Activated T-helper 1 cell treated with anti-CD3 and anti-CD28 coated beads, Interleukin-12 subunit alpha, Interleukin-12 subunit beta, Interleukin-2, Interleukin-4 antibody, amounts not matched to agents 30 ng/mL and 10 ng/mL and 1 ng/mL, durations not matched to agents 14 hours and 24 hours and 36 hours (primary cell): ENCODE measurements around the gene RAB15. TPM values are rescaled to one million over a fixed set of nuclear protein-coding genes. Genes with fewer than 3 reads are reported as not detected.

Source experiments
- DNase-seq: peaks from one replicate; pipeline ENCODE4 v3.0.0; 2021; ENCODE audit warnings: low spot score
- H3K27ac Mint-ChIP-seq: one replicate; pipeline ENCODE4 v1.8.0; 2021; ENCODE audit warnings: mild to moderate bottlenecking, mixed read lengths
- H3K27me3 Mint-ChIP-seq: one replicate; pipeline ENCODE4 v1.8.0; 2022; ENCODE audit warnings: mild to moderate bottlenecking, moderate library complexity, mixed read lengths; ENCODE audit not compliant: insufficient read depth
- H3K36me3 Mint-ChIP-seq: one replicate; pipeline ENCODE4 v1.8.0; 2021; ENCODE audit warnings: low read depth, mixed read lengths
- H3K4me1 Mint-ChIP-seq: one replicate; pipeline ENCODE4 v1.8.0; 2021; ENCODE audit warnings: low read depth, mixed read lengths
- H3K4me3 Mint-ChIP-seq: one replicate; pipeline ENCODE4 v1.8.0; 2021; ENCODE audit warnings: mild to moderate bottlenecking, moderate library complexity, mixed read lengths
- H3K9me3 Mint-ChIP-seq: one replicate; pipeline ENCODE4 v1.8.0; 2021; ENCODE audit warnings: mixed read lengths
- intact Hi-C: fragments of 100-400 bp; cut with micrococcal nuclease; formaldehyde crosslinking; loops from one replicate; pipeline ENCODE4 v1.15.1; 2024
- total RNA-seq: library from RNA; stranded (reverse); gene quantifications from 2 replicates; pipeline ENCODE4 v1.2.3, GENCODE V29; 2022

The RAB15 gene
- total RNA-seq, 1 donor from 2014 or later = 5.7 TPM

GRCh38 chr14:64963611-64964010 lies 8.5 kb downstream of the RAB15 start:
- H3K27me3 Mint-ChIP-seq = no peaks in the 10 kb centered on the region
- no peak for DNase-seq
- intact Hi-C loops = no loop called here
- H3K4me1 Mint-ChIP-seq = no peaks in the 10 kb centered on the region
- H3K4me3 Mint-ChIP-seq = no peak overlapping the region
- H3K9me3 Mint-ChIP-seq = no peaks in the 10 kb centered on the region
- H3K27ac Mint-ChIP-seq = no peak overlapping the region
- no peaks in the 10 kb centered on the region for H3K36me3 Mint-ChIP-seq

GRCh38 chr14:64960762-64961276 lies 11.3 kb downstream of the RAB15 start:
- Mint-ChIP-seq H3K4me3 (no peak overlapping the region), H3K36me3 (no peaks in the 10 kb centered on the region), H3K9me3 (no peaks in the 10 kb centered on the region), H3K4me1 (no peaks in the 10 kb centered on the region), H3K27me3 (no peaks in the 10 kb centered on the region), H3K27ac (no peak overlapping the region)
- no peak for DNase-seq
- intact Hi-C loops = no loop called here

- Mint-ChIP-seq H3K4me1 (no peaks in the 10 kb centered on the region), H3K27ac (no peak overlapping the region), H3K4me3 (no peak overlapping the region), H3K27me3 (no peaks in the 10 kb centered on the region), H3K9me3 (no peaks in the 10 kb centered on the region), H3K36me3 (no peaks in the 10 kb centered on the region)
- no peak for DNase-seq
- intact Hi-C loops = no loop called here
Measured at GRCh38 chr14:64958743-64959142, 13.4 kb downstream of the RAB15 start.

- Mint-ChIP-seq H3K9me3 (no peaks in the 10 kb centered on the region), H3K4me3 (no peak overlapping the region), H3K4me1 (no peaks in the 10 kb centered on the region), H3K27ac (no peak overlapping the region), H3K27me3 (no peaks in the 10 kb centered on the region), H3K36me3 (no peaks in the 10 kb centered on the region)
- DNase-seq = no peak
- intact Hi-C loops = no loop called here
Measured at GRCh38 chr14:64958201-64958600, 13.9 kb downstream of the RAB15 start.

GRCh38 chr14:64956697-64957406 lies 15.3 kb downstream of the RAB15 start:
- H3K4me3 Mint-ChIP-seq = no peak overlapping the region
- H3K4me1 Mint-ChIP-seq = peaks cover 11% of the 10 kb centered on the region
- intact Hi-C loops = no loop called here
- no peaks in the 10 kb centered on the region for H3K36me3 Mint-ChIP-seq
- DNase-seq = no peak
- no peaks in the 10 kb centered on the region for H3K27me3 Mint-ChIP-seq
- no peaks in the 10 kb centered on the region for H3K9me3 Mint-ChIP-seq
- no peak overlapping the region for H3K27ac Mint-ChIP-seq

- Mint-ChIP-seq H3K36me3 (peaks cover 3% of the 10 kb centered on the region), H3K27me3 (no peaks in the 10 kb centered on the region), H3K27ac (no peak overlapping the region), H3K4me3 (no peak overlapping the region), H3K9me3 (no peaks in the 10 kb centered on the region), H3K4me1 (peaks cover 11% of the 10 kb centered on the region)
- intact Hi-C loops = no loop called here
- no peak for DNase-seq
Measured at GRCh38 chr14:64955297-64955696, 16.8 kb downstream of the RAB15 start.

GRCh38 chr14:64954491-64955240 lies 17.5 kb downstream of the RAB15 start:
- Mint-ChIP-seq H3K27ac (no peak overlapping the region), H3K4me3 (no peak overlapping the region), H3K27me3 (no peaks in the 10 kb centered on the region), H3K9me3 (no peaks in the 10 kb centered on the region), H3K36me3 (peaks cover 4% of the 10 kb centered on the region), H3K4me1 (peaks cover 11% of the 10 kb centered on the region)
- no peak for DNase-seq
- intact Hi-C loops = no loop called here

GRCh38 chr14:64953661-64954060 lies 18.5 kb downstream of the RAB15 start:
- H3K27ac Mint-ChIP-seq = no peak overlapping the region
- no peaks in the 10 kb centered on the region for H3K9me3 Mint-ChIP-seq
- peaks cover 11% of the 10 kb centered on the region for H3K4me1 Mint-ChIP-seq
- intact Hi-C loops = no loop called here
- peaks cover 4% of the 10 kb centered on the region for H3K36me3 Mint-ChIP-seq
- H3K27me3 Mint-ChIP-seq = no peaks in the 10 kb centered on the region
- DNase-seq = no peak
- no peak overlapping the region for H3K4me3 Mint-ChIP-seq

- Mint-ChIP-seq H3K4me3 (no peak overlapping the region), H3K27ac (no peak overlapping the region), H3K27me3 (no peaks in the 10 kb centered on the region), H3K4me1 (peaks cover 11% of the 10 kb centered on the region), H3K36me3 (peaks cover 4% of the 10 kb centered on the region), H3K9me3 (no peaks in the 10 kb centered on the region)
- intact Hi-C loops = no loop called here
- no peak for DNase-seq
Measured at GRCh38 chr14:64953310-64953654, 18.9 kb downstream of the RAB15 start.

GRCh38 chr14:64952598-64953309 lies 19.4 kb downstream of the RAB15 start:
- DNase-seq = no peak
- Mint-ChIP-seq H3K27me3 (no peaks in the 10 kb centered on the region), H3K4me3 (no peak overlapping the region), H3K4me1 (peaks cover 11% of the 10 kb centered on the region), H3K36me3 (peaks cover 4% of the 10 kb centered on the region), H3K27ac (no peak overlapping the region), H3K9me3 (no peaks in the 10 kb centered on the region)
- intact Hi-C loops = no loop called here

- no peaks in the 10 kb centered on the region for H3K9me3 Mint-ChIP-seq
- intact Hi-C loops = no loop called here
- H3K4me1 Mint-ChIP-seq = peaks cover 11% of the 10 kb centered on the region
- no peak for DNase-seq
- no peak overlapping the region for H3K27ac Mint-ChIP-seq
- no peak overlapping the region for H3K4me3 Mint-ChIP-seq
- H3K36me3 Mint-ChIP-seq = peaks cover 4% of the 10 kb centered on the region
- no peaks in the 10 kb centered on the region for H3K27me3 Mint-ChIP-seq
Measured at GRCh38 chr14:64951724-64952123, 20.4 kb downstream of the RAB15 start.

- H3K4me3 Mint-ChIP-seq = no peak overlapping the region
- peaks cover 7% of the 10 kb centered on the region for H3K36me3 Mint-ChIP-seq
- no peak overlapping the region for H3K27ac Mint-ChIP-seq
- DNase-seq = no peak
- intact Hi-C loops = no loop called here
- H3K4me1 Mint-ChIP-seq = peaks cover 11% of the 10 kb centered on the region
- no peaks in the 10 kb centered on the region for H3K9me3 Mint-ChIP-seq
- no peaks in the 10 kb centered on the region for H3K27me3 Mint-ChIP-seq
Measured at GRCh38 chr14:64951291-64951690, 20.8 kb downstream of the RAB15 start.

- H3K4me1 Mint-ChIP-seq = peaks cover 11% of the 10 kb centered on the region
- intact Hi-C loops = no loop called here
- no peak overlapping the region for H3K4me3 Mint-ChIP-seq
- H3K27me3 Mint-ChIP-seq = no peaks in the 10 kb centered on the region
- no peak for DNase-seq
- no peaks in the 10 kb centered on the region for H3K9me3 Mint-ChIP-seq
- peaks cover 9% of the 10 kb centered on the region for H3K36me3 Mint-ChIP-seq
- no peak overlapping the region for H3K27ac Mint-ChIP-seq
Measured at GRCh38 chr14:64950889-64951288, 21.2 kb downstream of the RAB15 start.
